ENCODE data around the gene SAG. TPM values are rescaled to one million over a fixed set of nuclear protein-coding genes. Genes with fewer than 3 reads are reported as not detected.

SAG gene
- total RNA-seq (2014; rRNA removed) = not detected in 2 replicates
- not detected for polyA plus RNA-seq (2012)

DNA sequence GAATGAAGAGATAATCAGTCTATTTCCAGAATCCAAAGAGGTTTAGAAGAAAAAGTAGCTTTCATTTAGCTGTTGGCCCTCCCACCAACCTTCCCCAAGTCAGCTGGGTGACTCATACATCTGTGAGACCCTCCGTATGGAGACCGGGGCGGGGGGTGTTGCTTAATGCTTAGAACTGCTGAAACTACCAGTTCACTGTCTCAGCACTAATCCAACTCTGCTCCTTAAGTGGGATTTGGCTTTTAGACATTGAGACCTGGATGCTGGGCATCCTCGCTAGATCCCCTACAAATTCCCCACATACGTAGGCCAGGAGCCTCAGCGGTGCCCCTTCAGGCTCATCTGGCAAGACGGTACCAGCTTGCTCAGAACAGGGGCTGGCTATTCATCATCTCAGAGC lies at the start of gene SAG:
Gene SAG, plus strand, starts transcription at position 252 of the 400 bp plus-strand sequence. CDS start 1,374 bp downstream, outside the sequence.
- no peak for DNase-seq (ENCODE audit: low read depth)

DNA sequence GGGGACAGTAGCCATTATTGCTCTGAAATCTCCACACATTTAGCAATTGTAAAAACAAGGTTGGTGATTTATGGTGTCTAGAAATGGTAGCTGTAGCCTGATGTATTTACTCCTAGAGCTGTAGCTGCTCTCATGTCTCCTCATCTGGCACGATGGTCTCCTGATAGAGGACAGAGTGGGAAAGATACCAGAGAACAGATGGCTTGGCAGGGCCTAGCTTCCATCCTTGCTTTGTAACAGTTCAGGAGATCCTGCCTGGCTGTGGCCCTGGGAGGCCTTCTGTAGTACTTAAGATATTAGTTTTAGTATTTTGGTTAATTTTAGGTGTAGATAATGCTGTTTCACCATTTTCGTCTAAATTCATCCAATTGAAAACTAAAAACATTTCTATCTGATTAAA lies 49.4 kb upstream of the SAG start:
- no peak for DNase-seq (ENCODE audit: low read depth)

DNA sequence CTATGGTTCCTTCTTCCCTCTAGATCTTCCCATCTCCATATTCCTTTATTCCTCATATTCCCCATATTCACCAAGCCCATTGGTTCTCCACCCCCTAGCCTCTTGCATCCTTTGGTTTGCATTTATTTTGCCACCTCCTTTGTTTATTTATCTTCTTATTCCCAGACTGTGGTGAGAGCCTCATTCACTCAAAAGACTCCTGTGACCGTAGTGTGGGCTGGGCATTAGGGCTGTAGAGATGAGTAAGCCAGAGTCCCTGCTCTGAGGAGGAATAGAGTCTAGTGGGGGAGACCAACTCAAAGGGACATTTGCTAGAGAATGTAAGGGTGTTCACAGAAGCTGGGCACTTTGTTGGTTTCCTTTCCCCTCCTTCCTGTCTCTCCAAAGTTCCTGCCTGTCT lies 47.9 kb upstream of the SAG start:
- no peak for DNase-seq (ENCODE audit: low read depth)

DNA sequence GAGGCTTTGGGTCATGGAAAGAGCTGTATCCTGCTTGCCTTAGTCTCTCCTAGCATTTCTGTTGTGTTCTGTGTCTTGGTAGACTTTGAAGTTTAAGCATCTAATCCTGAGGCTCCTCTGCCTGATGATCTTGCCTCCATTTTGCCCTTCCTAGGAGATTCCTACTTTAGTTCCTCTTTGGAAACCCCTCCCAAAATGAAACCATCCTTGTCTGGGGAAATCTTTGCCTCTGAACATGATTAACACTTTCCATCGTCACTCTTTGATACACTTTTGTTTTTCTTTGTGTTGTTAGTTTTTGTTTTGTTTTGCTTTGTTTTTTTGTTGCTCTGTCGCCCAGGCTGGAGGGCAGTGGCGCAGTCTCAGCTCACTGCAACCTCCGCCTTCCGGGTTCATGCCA lies 47.0 kb upstream of the SAG start:
- DNase-seq (ENCODE audit: low read depth) = no peak

DNA sequence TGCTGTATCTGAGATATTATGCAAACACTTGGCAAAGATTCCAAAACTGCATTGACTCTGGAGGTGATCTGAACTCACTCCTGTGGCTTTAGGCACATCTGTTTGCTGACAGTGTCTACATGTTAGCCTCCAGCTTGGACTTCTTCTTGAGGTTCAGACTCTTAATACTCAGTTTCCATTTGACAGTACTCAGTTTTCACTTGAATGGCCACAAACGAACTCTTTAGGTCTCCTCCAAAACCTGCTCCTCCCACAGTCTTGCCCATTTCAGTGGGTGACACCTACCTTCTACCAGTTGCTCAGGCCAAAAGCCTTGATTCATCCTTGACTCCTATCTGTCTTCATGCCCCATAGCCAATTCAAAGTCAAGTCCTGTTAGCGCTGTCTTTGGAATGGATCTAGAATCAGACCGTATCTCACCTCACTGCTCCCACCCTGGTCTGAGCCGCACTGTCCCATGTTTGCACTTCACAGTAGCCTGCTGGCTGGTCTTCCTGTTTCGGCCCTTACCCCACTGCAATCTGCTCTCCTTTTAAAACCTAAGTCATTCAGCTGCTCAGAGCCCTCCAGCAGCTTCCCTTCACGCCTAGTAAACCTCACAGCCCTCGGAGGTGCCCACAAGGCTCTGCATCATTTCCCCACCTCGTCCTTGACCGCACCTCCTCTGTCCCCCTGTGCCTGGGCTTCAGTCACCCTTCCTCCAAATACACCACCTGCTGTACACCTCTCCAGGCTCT lies 45.6 kb upstream of the SAG start:
- DNase-seq (ENCODE audit: low read depth) = no peak

GRCh38 chr2:233262562-233262961 lies 45.1 kb upstream of the SAG start:
- DNase-seq (ENCODE audit: low read depth) = no peak

GRCh38 chr2:233263045-233263570 lies 44.5 kb upstream of the SAG start:
- DNase-seq (ENCODE audit: low read depth) = no peak

- DNase-seq (ENCODE audit: low read depth) = no peak
Measured at GRCh38 chr2:233264667-233265066, 42.9 kb upstream of the SAG start.

DNA sequence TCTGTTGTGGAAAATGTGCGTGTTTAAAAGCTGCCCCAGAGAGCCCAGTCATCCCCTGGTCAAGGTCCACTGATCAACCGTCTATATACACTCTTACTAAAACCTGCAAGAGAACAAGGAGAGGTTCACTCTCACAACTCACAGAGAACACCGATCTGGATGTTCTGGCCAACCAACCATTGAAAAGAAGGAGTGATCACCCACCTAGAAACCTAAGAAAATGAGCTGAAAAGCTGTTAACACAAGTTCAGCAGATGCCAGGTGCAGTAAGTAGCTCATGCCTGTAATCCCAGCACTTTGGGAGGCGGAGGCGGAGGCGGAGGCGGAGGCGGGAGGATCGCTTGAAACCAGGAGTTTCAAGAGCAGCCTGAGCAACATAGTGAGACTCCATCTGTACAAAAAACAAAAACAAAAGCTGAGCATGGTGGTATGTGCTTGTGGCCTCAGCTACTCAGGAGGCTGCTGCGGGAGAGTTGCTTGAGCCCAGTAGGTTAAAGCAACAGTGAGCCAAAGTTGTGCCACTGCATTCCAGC lies 41.7 kb upstream of the SAG start:
- no peak for DNase-seq (ENCODE audit: low read depth)

DNA sequence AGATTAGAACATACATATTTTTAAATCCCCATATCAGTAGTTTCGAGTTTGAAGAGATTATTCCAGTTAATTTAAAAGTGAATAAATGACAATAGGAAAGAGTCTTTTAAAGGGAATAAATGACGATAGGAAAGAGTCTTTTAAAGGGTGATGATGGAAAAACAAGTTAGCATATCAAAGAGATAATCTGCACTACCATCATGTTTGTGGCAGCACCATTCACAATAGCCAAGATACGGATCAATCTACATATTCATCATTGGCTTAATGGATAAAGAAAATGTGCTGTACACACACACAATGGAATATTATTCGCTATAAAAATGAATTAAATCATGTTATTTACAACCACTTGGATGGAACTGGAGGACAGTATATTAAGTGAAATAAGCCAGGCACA lies 41.1 kb upstream of the SAG start:
- no peak for DNase-seq (ENCODE audit: low read depth)

GRCh38 chr2:233267516-233268245 lies 39.9 kb upstream of the SAG start:
- DNase-seq (ENCODE audit: low read depth) = no peak

GRCh38 chr2:233270366-233270765 lies 37.2 kb upstream of the SAG start:
- no peak for DNase-seq (ENCODE audit: low read depth)

- DNase-seq (ENCODE audit: low read depth) = no peak
Measured at GRCh38 chr2:233270951-233271350, 36.7 kb upstream of the SAG start.

- DNase-seq (ENCODE audit: low read depth) = no peak
Measured at GRCh38 chr2:233271693-233272092, 35.9 kb upstream of the SAG start.

GRCh38 chr2:233273120-233273519 lies 34.5 kb upstream of the SAG start:
- no peak for DNase-seq (ENCODE audit: low read depth)

- no peak for DNase-seq (ENCODE audit: low read depth)
Measured at GRCh38 chr2:233275223-233275622, 32.4 kb upstream of the SAG start.

GRCh38 chr2:233278921-233279320 lies 28.7 kb upstream of the SAG start:
- no peak for DNase-seq (ENCODE audit: low read depth)

DNA sequence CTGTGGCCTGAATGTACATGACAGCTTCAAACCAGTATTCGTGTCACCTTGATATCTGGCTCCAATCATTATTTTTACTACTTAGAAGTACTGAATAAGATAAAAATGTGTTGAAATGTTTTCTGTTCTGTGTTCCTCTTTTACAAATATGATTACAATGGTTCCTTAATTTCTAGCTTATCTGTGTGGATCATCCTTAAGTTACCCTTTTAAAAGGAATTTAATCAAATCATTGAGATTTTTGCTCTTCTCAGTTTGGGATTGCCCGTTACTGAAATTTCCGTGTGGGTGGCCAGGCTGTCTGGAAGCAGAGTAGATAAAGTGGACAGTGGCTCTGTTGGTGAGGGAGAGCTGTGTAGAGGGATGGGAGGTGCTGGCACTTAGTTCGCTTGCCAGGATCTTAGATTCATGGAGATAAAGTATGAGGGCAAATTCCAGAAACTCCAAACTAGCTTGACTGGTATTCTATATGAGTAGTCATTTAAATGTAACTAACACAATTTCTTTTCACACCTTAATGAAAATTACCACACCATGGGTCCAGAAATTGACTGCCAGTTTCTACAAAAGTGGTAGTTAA lies 27.4 kb upstream of the SAG start:
- DNase-seq (ENCODE audit: low read depth) = no peak

- no peak for DNase-seq (ENCODE audit: low read depth)
Measured at GRCh38 chr2:233281553-233281952, 26.1 kb upstream of the SAG start.

DNA sequence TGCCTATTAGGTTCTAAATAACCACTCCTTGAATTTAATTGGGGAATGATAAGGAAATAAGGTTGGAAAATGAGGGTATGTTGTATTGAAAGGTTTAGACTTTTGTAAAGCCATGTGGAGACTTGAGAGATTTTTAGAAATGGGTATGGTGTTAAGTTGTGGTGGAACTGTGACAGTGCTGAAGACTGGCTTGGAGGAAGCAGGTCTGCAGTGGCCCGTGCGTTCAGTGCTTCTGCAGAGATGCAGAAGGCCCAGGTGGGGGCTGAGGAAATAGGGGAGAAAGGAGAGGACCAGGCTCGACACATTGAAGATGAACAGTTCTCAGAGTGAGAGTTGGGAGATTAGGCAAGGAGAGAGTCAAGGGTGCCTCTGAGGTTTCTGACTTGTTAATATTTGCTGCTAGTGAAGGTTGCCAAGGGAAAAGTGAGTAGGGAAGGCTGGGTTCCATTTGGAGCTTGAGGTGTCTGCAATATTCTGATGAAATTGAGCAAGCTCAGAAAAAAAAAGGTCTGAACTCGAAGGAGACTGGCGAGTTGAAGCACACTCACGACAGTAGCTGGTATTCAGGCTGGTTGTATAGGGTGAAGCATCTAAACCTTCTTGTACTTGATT lies 25.5 kb upstream of the SAG start:
- no peak for DNase-seq (ENCODE audit: low read depth)

- DNase-seq (ENCODE audit: low read depth) = peak; percentile 3
Measured at GRCh38 chr2:233285921-233286320, 21.7 kb upstream of the SAG start.

- no peak for DNase-seq (ENCODE audit: low read depth)
Measured at GRCh38 chr2:233287871-233288270, 19.7 kb upstream of the SAG start.

Data from LHCN-M2 (cell line).